ENCODE data around the gene LIPE. TPM values are rescaled to one million over a fixed set of nuclear protein-coding genes. Genes with fewer than 3 reads are reported as not detected.

The LIPE gene
- total RNA-seq, 1 experiment from 2014 or later = 17.1 TPM

DNA sequence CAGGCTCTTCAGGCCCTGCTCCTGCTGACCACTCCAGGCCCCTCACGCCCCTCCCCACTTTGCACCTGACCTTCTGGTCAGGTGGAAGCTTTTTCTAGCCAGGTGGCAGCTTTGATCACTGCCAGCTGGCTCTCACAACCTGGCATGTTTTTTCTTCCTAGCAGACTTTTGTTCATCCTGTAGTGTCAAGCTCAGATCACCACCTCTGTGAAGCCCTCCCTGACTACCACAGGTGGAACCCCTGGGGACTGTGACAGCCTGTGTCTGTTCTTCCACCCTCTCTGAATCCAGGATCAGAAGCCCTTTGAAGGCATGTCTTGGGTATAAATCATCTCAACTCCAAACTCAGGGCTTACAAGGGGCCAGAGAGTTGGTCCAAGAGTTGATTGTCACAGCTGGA lies 26.8 kb downstream of the LIPE start:
- CTCF ChIA-PET = interaction anchor here (1.6 kb wide), 1 partner anchor 38 kb away, joined by 3 read pairs; no protein-coding TSS in a partner anchor
- no peak for DNase-seq
- peaks cover 29% of the 10 kb centered on the region for H3K4me1 Mint-ChIP-seq (ENCODE audit: low read depth, unreplicated experiment)
- intact Hi-C loops (cut with micrococcal nuclease; ENCODE audit: unreplicated experiment) = no loop called here
- H3K9me3 Mint-ChIP-seq (ENCODE audit: low read depth, unreplicated experiment) = no peaks in the 10 kb centered on the region
- TF ChIP-seq, protein P1, sequence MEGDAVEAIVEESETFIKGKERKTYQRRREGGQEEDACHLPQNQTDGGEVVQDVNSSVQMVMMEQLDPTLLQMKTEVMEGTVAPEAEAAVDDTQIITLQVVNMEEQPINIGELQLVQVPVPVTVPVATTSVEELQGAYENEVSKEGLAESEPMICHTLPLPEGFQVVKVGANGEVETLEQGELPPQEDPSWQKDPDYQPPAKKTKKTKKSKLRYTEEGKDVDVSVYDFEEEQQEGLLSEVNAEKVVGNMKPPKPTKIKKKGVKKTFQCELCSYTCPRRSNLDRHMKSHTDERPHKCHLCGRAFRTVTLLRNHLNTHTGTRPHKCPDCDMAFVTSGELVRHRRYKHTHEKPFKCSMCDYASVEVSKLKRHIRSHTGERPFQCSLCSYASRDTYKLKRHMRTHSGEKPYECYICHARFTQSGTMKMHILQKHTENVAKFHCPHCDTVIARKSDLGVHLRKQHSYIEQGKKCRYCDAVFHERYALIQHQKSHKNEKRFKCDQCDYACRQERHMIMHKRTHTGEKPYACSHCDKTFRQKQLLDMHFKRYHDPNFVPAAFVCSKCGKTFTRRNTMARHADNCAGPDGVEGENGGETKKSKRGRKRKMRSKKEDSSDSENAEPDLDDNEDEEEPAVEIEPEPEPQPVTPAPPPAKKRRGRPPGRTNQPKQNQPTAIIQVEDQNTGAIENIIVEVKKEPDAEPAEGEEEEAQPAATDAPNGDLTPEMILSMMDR (IDR thresholded peaks at IDR 0.05; ENCODE audit: unreplicated experiment) = no peak
- no peak overlapping the region for H3K4me3 Mint-ChIP-seq (ENCODE audit: low read depth, unreplicated experiment)
- peaks cover 41% of the 10 kb centered on the region for H3K36me3 Mint-ChIP-seq (ENCODE audit: insufficient read depth, unreplicated experiment)
- peak overlapping the region; percentile 0 for H3K27ac Mint-ChIP-seq (ENCODE audit: unreplicated experiment)
- BruUV-seq (replicated peaks) = no TSS peak
- H3K27me3 Mint-ChIP-seq (ENCODE audit: unreplicated experiment) = no peaks in the 10 kb centered on the region

GRCh38 chr19:42397263-42398166 lies 29.7 kb downstream of the LIPE start:
- H3K27ac Mint-ChIP-seq (ENCODE audit: unreplicated experiment) = peak overlapping the region; percentile 90
- CTCF ChIA-PET = interaction anchor here (1.0 to 2.5 kb wide), 6 partner anchors 12 to 154 kb away, joined by 3 to 13 read pairs (median 4); no protein-coding TSS in a partner anchor
- peak overlapping the region; percentile 86 for H3K4me3 Mint-ChIP-seq (ENCODE audit: low read depth, unreplicated experiment)
- no peak for DNase-seq
- H3K36me3 Mint-ChIP-seq (ENCODE audit: insufficient read depth, unreplicated experiment) = peaks cover 35% of the 10 kb centered on the region
- H3K9me3 Mint-ChIP-seq (ENCODE audit: low read depth, unreplicated experiment) = no peaks in the 10 kb centered on the region
- intact Hi-C loops (cut with micrococcal nuclease; ENCODE audit: unreplicated experiment) = no loop called here
- TSS peak; percentile 73 for BruUV-seq (replicated peaks)
- peaks cover 12% of the 10 kb centered on the region for H3K27me3 Mint-ChIP-seq (ENCODE audit: unreplicated experiment)
- TF ChIP-seq, protein P1 (IDR thresholded peaks at IDR 0.05; ENCODE audit: unreplicated experiment) = no peak
- H3K4me1 Mint-ChIP-seq (ENCODE audit: low read depth, unreplicated experiment) = peaks cover 29% of the 10 kb centered on the region

GRCh38 chr19:42396381-42397262 lies 30.6 kb downstream of the LIPE start:
- peaks cover 26% of the 10 kb centered on the region for H3K36me3 Mint-ChIP-seq (ENCODE audit: insufficient read depth, unreplicated experiment)
- H3K9me3 Mint-ChIP-seq (ENCODE audit: low read depth, unreplicated experiment) = no peaks in the 10 kb centered on the region
- peak overlapping the region; percentile 90 for H3K27ac Mint-ChIP-seq (ENCODE audit: unreplicated experiment)
- TF ChIP-seq, protein P1 (IDR thresholded peaks at IDR 0.05; ENCODE audit: unreplicated experiment) = no peak
- peaks cover 29% of the 10 kb centered on the region for H3K4me1 Mint-ChIP-seq (ENCODE audit: low read depth, unreplicated experiment)
- BruUV-seq (replicated peaks) = TSS peak; percentile 92
- CTCF ChIA-PET = interaction anchor here (0.6 to 2.5 kb wide), 9 partner anchors 12 to 283 kb away, joined by 3 to 13 read pairs (median 3); no protein-coding TSS in a partner anchor
- peaks cover 21% of the 10 kb centered on the region for H3K27me3 Mint-ChIP-seq (ENCODE audit: unreplicated experiment)
- peak overlapping the region; percentile 86 for H3K4me3 Mint-ChIP-seq (ENCODE audit: low read depth, unreplicated experiment)
- intact Hi-C loops (cut with micrococcal nuclease; ENCODE audit: unreplicated experiment) = no loop called here
- peak; percentile 100 for DNase-seq

- no TSS peak for BruUV-seq (replicated peaks)
- Mint-ChIP-seq H3K4me1 (ENCODE audit: low read depth, unreplicated experiment) (peaks cover 32% of the 10 kb centered on the region), H3K27ac (ENCODE audit: unreplicated experiment) (no peak overlapping the region), H3K4me3 (ENCODE audit: low read depth, unreplicated experiment) (no peak overlapping the region), H3K9me3 (ENCODE audit: low read depth, unreplicated experiment) (no peaks in the 10 kb centered on the region), H3K27me3 (ENCODE audit: unreplicated experiment) (peaks cover 40% of the 10 kb centered on the region), H3K36me3 (ENCODE audit: insufficient read depth, unreplicated experiment) (peaks cover 18% of the 10 kb centered on the region)
- CTCF ChIA-PET = interaction anchor here (0.9 kb wide), 1 partner anchor 15 kb away, joined by 3 read pairs; no protein-coding TSS in a partner anchor
- TF ChIP-seq, protein P1 (IDR thresholded peaks at IDR 0.05; ENCODE audit: unreplicated experiment) = no peak
- intact Hi-C loops (cut with micrococcal nuclease; ENCODE audit: unreplicated experiment) = no loop called here
- DNase-seq = no peak
Observed at GRCh38 chr19:42394751-42395150, 32.4 kb downstream of the LIPE start.
